Esophagus squamous epithelium (tissue), 5 donors: ENCODE measurements around the gene AQP1. TPM values are rescaled to one million over a fixed set of nuclear protein-coding genes. Genes with fewer than 3 reads are reported as not detected.

Experiments
- DNase-seq: peaks from one replicate; lab custom pipeline; 2025; lab: John Stamatoyannopoulos, UW
- H3K27ac ChIP-seq, 4 donors: fragments of 200-600 bp; sonication (generic); one replicate each; pipeline ENCODE4 v1.5.1; 2016 to 2019; ENCODE audit warnings: mild to moderate bottlenecking in 1 of 4
- H3K27me3 ChIP-seq, 4 donors: fragments of 200-600 bp; sonication (generic); 1 replicate in 3 of 4; 2 replicates in 1 of 4; pipeline versions ENCODE4 v1.5.1 to v1.6.0; 2017 to 2021; ENCODE audit warnings: antibody characterized with exemption in 1 of 4
- H3K36me3 ChIP-seq, 3 donors: fragments of 200-600 bp; sonication (generic); one replicate each; pipeline ENCODE4 v1.5.1; 2016 to 2019
- H3K4me1 ChIP-seq, 3 donors: fragments of 200-600 bp; sonication (generic); one replicate each; pipeline ENCODE4 v1.5.1; 2017 to 2019
- H3K4me3 ChIP-seq, 4 donors: fragments of 200-600 bp; sonication (generic); 1 replicate in 3 of 4; 2 replicates in 1 of 4; pipeline ENCODE4 v1.5.1; 2016 to 2019; ENCODE audit warnings: mild to moderate bottlenecking in 2 of 4, moderate library complexity in 1 of 4
- H3K9me3 ChIP-seq, 3 donors: fragments of 200-600 bp; sonication (generic); one replicate each; pipeline ENCODE4 v1.5.1; 2016 to 2019
- POLR2A ChIP-seq, 4 donors: fragments of 450-650 bp; IDR thresholded peaks; one replicate each; pipeline ENCODE4 v1.6.1; 2017; ENCODE audit warnings: antibody characterized with exemption in 4 of 4, mild to moderate bottlenecking in 4 of 4, moderate library complexity in 3 of 4
- WGBS, 2 donors: methylation state at CpG; one replicate each; pipeline ENCODE4 v1.1.5; 2018; 5-methylcytosine and 5-hydroxymethylcytosine counted together
- intact Hi-C: fragments of 100-400 bp; cut with DNase I; formaldehyde crosslinking; loops from one replicate; pipeline ENCODE4 v1.15.0; 2022
- total RNA-seq, 4 donors: library from RNA; depleted of rRNA; stranded (reverse); fragments of >200 nt; gene quantifications; one replicate each; pipeline ENCODE4 v1.1.0, GENCODE V29; 2016
- TF ChIP-seq, protein P1 (sequence below), 6 experiments: fragments of 450-650 bp in 4 of 6; fragments of 200-600 bp in 2 of 6; sonication (generic) in 2 of 6; IDR thresholded peaks; one replicate each; pipeline ENCODE4 v1.5.1; 2016 to 2019; ENCODE audit warnings: antibody characterized with exemption in 6 of 6, mild to moderate bottlenecking in 4 of 6, moderate library complexity in 4 of 6
- donor health status: DM: yes; HTN: yes; CAD: no.

The AQP1 gene
- total RNA-seq, 4 donors from 2014 or later, result 14.9 to 159 (median 44.7) TPM

DNA sequence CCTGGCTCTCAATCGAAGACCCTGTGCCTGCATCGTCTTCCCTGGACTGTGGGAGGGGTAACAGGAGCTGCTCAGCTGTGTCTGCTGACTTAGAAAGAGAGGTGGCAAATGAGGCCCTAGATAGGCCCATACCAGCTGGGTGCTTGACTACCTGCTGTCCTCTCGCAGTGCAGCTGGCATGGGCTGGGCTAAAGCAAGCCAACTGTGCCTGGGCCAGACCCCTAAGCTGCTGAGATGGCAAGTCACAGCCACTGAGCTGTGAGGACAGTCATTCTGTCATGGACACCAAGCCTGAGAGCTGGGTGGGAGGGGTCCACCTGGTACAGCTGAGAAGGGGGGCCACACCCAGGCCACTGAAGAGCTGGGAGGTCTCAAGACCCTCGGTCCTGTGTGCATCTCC lies 45.8 kb upstream of the AQP1 start:
- Histone ChIP-seq H3K9me3 (no peaks in the 10 kb centered on the region), H3K27me3 (no peaks in the 10 kb centered on the region), H3K27ac (no peak overlapping the region), H3K36me3 (no peaks in the 10 kb centered on the region), H3K4me3 (no peak overlapping the region), H3K4me1 (peaks cover 0 to 55% (median 18%) of the 10 kb centered on the region in 3 donors)
- intact Hi-C loops, result no loop called here
- no CpG with 5 or more reads among the region's 4 CpGs for WGBS, 2 donors
- no peak for DNase-seq
- TF ChIP-seq POLR2A (IDR thresholded peaks at IDR 0.05), result no peak
- TF ChIP-seq, protein P1, sequence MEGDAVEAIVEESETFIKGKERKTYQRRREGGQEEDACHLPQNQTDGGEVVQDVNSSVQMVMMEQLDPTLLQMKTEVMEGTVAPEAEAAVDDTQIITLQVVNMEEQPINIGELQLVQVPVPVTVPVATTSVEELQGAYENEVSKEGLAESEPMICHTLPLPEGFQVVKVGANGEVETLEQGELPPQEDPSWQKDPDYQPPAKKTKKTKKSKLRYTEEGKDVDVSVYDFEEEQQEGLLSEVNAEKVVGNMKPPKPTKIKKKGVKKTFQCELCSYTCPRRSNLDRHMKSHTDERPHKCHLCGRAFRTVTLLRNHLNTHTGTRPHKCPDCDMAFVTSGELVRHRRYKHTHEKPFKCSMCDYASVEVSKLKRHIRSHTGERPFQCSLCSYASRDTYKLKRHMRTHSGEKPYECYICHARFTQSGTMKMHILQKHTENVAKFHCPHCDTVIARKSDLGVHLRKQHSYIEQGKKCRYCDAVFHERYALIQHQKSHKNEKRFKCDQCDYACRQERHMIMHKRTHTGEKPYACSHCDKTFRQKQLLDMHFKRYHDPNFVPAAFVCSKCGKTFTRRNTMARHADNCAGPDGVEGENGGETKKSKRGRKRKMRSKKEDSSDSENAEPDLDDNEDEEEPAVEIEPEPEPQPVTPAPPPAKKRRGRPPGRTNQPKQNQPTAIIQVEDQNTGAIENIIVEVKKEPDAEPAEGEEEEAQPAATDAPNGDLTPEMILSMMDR (IDR thresholded peaks at IDR 0.05), result no peak

DNA sequence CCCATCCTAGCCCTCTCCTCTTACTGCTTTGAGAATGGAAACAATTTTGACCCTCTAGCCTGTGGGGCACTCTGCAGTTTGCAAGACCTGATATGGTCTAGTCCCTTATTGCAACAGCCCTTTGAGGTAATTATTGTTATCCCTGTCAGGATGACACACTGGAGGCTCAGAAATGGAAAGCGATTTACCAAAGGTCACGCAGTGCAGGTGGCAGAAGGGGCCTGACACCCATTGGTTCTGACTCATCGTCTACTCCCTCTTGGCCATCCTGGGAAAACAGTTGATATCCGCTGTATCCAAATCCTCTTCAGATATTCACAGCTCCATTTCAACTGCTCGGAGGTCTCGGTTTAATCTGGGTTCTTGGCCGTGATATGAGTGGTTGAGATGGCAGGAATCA lies 44.7 kb upstream of the AQP1 start:
- Histone ChIP-seq H3K27ac (no peak overlapping the region), H3K27me3 (no peaks in the 10 kb centered on the region), H3K9me3 (no peaks in the 10 kb centered on the region), H3K4me1 (peaks cover 0 to 56% (median 18%) of the 10 kb centered on the region in 3 donors), H3K36me3 (peaks cover 0 to 7% (median 0%) of the 10 kb centered on the region in 3 donors), H3K4me3 (no peak overlapping the region)
- DNase-seq, result no peak
- WGBS, 2 donors, result 82 to 86% methylated on average over 7 of the region's 7 CpGs
- intact Hi-C loops, result no loop called here
- TF ChIP-seq, protein P1 (IDR thresholded peaks at IDR 0.05), result no peak
- no peak for TF ChIP-seq POLR2A (IDR thresholded peaks at IDR 0.05)

DNA sequence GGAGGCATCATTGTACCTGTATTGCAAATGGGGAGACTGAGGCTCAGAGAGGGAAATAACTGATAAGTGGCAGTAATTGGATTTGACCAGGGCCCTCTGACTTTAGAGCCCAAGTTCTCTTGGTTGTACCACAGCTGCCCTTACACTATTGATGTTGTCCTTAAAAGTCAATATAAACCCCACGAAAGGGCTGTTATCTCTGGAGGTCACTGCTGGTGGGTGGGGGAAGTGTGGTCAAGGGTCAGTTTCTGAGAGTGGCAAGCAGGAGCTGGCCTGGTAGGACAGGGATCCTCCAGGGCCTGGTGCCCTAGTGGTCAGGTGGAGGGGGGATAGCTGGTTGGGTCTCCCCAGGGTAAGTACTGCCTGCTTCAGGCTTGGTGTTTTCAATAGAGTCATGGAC lies 44.2 kb upstream of the AQP1 start:
- 100% methylated on average over 1 of the region's 1 CpG for whole genome bisulfite sequencing, 2 donors
- Histone ChIP-seq H3K4me1 (peaks cover 0 to 56% (median 18%) of the 10 kb centered on the region in 3 donors), H3K27ac (no peak overlapping the region), H3K27me3 (no peaks in the 10 kb centered on the region), H3K9me3 (no peaks in the 10 kb centered on the region), H3K36me3 (peaks cover 0 to 12% (median 3%) of the 10 kb centered on the region in 3 donors), H3K4me3 (no peak overlapping the region)
- TF ChIP-seq, protein P1 (IDR thresholded peaks at IDR 0.05), result no peak
- TF ChIP-seq POLR2A (IDR thresholded peaks at IDR 0.05), result no peak
- DNase-seq, result no peak
- intact Hi-C loops, result no loop called here

DNA sequence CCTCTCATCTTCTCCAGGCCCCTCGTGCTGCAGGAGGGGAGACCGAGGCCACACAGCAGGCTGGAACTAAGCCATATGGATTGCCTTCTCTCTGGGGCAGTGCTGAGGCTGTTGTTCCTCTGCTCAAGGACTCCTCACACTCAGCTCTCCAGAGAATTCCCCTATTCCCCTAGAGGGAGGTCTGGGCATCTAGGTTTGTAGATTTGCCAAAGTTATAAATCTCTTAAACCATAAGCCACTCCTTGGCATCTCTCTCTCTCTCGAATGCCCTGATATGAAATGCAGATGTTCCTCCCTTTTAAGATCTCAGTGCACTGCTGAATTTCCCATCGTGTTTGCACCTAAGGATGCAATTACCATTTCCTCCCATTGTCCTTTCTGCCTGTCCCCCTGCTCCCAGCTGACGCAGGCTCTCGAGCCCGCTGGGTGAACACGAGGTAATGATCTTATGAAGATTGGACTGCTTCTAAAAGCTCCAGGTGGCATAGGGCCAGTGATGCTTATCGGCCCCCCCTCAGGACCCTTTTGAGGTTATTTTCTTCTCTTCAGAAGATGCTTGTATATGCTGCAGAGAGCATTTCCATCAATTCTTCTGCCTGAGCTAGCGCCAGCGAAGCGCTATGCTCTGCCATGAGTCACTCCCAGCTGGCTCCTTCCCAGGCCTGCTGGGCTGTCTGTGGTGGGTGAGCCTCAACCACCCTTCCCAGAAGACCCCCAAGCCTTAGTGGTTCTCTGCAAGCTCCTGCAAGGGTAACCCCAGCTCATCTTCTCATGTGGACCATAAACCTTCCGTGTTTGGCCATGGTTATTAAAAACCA lies 41.6 kb upstream of the AQP1 start:
- no peak overlapping the region for H3K4me3 ChIP-seq
- peak overlapping the region in 3 of 4 donors; percentile 14 to 56 (median 56) for H3K27ac ChIP-seq
- no peaks in the 10 kb centered on the region for H3K27me3 ChIP-seq
- peaks cover 0 to 38% (median 8%) of the 10 kb centered on the region in 3 donors for H3K36me3 ChIP-seq
- TF ChIP-seq POLR2A (IDR thresholded peaks at IDR 0.05), result no peak
- DNase-seq, result no peak
- intact Hi-C loops, result no loop called here
- H3K4me1 ChIP-seq, result peaks cover 0 to 31% (median 4%) of the 10 kb centered on the region in 3 donors
- 61 to 66% methylated on average over 12 to 13 of the region's 13 CpGs for WGBS, 2 donors
- no peaks in the 10 kb centered on the region for H3K9me3 ChIP-seq

DNA sequence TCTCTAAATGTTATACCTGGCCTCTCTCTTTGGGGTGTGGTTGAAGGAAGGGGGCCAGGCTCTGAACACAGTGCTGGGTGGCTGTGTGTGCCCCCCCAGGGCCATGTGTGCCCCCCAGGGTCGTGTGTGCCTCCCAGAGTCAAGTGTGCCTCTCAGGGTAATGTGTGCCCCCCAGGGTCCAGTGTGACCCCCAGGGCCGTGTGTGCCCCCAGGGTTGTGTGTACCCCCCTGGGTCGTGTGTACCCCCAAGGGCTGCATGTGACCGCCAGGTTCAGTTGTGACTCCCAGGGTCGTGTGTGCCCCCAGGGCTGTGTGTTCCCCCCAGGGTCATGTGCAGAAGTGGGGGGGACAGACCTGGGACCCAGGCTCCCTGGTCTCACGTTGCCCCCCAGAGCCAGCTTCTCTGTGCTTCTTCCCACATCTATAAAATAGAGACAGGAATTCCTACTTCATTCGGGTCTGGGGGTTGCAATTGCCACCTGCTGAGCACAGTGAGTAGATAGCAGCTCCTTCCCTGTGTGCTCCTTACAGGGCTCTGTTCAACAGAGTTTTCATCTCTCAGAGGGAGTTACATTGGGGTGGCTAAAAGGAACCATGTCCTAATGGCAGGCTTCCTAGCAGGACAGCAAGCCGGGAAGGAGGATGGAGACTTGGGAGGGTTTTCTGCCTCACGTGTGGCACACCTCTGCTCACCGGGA lies 40.7 kb upstream of the AQP1 start:
- H3K4me1 ChIP-seq, result peaks cover 0 to 31% (median 4%) of the 10 kb centered on the region in 3 donors
- no peak for TF ChIP-seq POLR2A (IDR thresholded peaks at IDR 0.05)
- TF ChIP-seq, protein P1 (IDR thresholded peaks at IDR 0.05), result no peak
- H3K27me3 ChIP-seq, result no peaks in the 10 kb centered on the region
- H3K36me3 ChIP-seq, result peaks cover 0 to 47% (median 8%) of the 10 kb centered on the region in 3 donors
- intact Hi-C loops, result no loop called here
- H3K9me3 ChIP-seq, result no peaks in the 10 kb centered on the region
- WGBS, 2 donors, result 78 to 86% methylated on average over 4 to 5 of the region's 10 CpGs
- peak overlapping the region in 3 of 4 donors; percentile 14 to 56 (median 56) for H3K27ac ChIP-seq
- H3K4me3 ChIP-seq, result no peak overlapping the region
- no peak for DNase-seq
